HG02973 (cell line): ENCODE data around the gene BICD1.

Experiments used
- ATAC-seq: cut with Tn5 transposase; IDR thresholded peaks from one replicate; pipeline ENCODE4 v1.9.1; 2021; ENCODE audit warnings: moderate library complexity; ENCODE audit not compliant: unreplicated experiment

BICD1 gene

DNA sequence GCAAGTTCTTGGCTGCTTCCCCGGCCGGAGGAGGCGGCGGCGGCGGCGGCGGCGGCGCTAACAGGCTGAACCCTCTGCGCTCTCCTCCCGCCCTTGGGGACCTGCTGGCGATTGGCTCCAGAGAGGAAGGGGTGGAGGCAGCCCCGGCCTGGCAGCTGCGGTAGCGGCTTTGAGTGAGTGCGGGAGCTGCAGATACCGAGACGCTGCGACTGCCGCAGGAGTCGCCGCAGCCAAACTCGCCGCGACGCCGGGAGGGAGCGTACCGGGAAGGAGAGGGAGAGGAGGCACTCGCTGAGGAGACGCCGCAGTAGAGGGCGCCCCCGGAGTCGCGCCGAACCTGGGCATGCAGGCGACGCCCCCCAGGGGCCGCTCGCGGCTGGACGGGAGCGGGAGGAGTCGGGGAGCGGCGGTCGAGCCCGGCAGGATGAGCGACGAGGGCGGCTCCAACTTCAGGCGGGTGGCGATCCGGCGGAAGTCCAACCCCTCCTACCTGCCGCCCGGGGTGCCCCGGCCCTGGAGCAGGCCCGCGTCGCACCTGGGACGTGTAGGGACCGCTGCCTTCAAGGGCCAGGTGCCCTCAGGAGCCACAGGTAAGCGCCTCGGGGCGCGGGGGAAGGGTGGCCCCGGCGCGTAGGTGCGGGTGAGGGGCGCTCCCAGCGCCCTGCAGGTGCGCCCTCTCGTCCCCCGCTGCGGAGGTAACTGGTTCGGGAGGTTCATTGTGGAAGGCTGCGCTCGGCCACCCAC is 292.9 kb downstream of the BICD1 start, which contains the start of gene FGD4:
FGD4 (plus strand) TSS at position 189 of the 744 bp plus-strand sequence.
- peak; percentile 86 for ATAC-seq

GRCh38 chr12:32400114-32400672 is 293.5 kb downstream of the BICD1 start:
- no peak for ATAC-seq

GRCh38 chr12:32400866-32401265 is 294.2 kb downstream of the BICD1 start:
- ATAC-seq, result no peak

GRCh38 chr12:32402170-32402569 is 295.5 kb downstream of the BICD1 start:
- no peak for ATAC-seq

DNA sequence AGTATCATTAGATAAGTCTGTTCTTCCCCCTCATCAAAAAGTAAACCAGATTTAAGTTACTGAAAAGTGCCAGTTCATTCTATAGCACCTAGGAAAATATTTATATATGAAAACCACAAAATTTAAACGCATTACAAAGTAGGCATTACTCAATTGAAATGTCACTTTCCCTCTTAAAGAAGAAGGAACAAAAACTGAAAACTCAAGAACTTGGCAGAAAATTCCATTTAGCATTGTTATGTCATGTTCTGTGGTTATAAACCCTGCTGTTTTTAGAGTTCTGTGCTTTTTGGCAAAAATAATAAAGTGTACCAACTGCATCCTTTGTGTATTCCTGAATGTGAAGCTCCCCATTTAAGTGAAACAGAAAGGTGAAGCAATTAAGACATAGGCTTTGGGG is 296.3 kb downstream of the BICD1 start:
- ATAC-seq, result no peak

DNA sequence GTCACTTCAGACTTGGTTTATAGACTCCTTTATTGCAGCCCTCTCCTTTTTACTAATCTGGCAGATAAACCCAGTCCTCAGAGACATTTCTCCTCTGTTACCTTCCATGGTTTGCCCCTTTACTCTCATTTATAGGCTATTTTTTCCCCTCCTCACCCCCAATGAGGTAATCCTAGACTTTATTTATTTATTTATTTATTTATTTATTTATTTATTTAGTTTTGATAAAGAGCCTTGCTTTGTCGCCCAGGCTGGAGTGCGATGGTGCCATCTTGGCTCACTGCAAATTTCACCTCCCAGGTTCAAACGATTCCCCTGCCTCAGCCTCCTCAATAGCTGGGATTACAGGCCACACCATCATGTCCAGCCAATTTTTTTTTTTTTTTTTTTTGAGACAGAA is 301.1 kb downstream of the BICD1 start:
- no peak for ATAC-seq

DNA sequence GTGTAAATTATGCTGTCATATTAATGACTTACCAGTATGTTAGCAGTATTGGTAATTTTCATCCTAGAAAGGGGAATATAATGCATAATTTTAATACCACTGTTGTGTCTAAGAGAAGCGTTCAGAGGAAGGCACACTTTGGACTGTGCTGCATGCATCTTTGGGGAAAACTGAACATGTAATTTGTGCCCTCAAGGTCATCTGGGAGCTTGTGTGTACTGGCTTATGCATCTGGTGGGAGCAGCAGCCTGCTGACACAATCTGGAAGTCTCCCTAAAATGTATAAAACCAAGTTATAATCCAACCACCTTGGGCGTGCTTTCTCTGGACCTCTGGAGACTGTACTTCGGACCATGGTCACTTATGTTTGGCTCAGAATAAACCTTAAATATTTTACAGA is 306.8 kb downstream of the BICD1 start:
- no peak for ATAC-seq

- no peak for ATAC-seq
These were observed 311.6 kb downstream of the BICD1 start for GRCh38 chr12:32418221-32418620.

- ATAC-seq, result no peak
These were observed 312.4 kb downstream of the BICD1 start for GRCh38 chr12:32418903-32419519.

DNA sequence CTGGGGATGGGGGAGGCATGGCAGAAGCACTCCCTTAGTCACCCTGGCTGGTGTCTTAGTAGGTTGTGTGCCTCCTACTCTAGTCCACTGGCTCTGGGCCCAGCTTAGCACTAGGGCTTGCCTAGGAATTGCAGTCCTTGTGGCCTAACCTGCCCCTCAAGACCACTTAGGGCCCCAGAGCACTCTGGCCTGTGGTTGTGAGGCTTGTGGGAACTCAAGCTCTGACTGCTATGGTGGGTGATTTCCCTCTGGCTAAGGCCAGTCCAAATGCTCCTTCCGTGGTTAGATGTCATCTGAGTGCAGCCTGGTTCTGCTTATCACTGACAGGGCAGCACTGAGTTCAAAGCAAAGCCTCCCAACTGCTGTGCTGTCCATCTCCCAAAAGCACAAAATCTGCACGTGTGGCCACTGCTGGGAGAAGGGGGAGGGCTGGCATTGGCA is 312.9 kb downstream of the BICD1 start:
- ATAC-seq, result no peak

DNA sequence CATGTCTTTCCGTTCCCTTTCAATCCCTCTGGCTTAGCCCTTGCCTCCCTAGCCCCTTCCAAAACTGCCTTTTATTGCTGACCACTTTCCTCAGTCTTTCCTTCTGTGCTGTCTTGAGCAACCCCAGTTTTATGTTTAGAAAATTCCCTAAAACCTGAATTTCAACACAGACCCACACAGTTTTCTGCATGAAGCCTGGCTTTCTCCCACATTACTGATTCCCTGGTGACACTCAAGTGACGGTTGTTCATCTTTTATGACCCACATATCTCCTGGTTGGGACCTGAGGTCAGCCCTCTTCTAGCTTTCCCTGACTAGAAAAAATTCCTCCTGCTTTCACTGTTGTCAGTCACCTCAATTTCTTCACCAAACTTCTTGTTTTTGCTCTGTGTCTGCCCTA is 313.7 kb downstream of the BICD1 start:
- no peak for ATAC-seq

DNA sequence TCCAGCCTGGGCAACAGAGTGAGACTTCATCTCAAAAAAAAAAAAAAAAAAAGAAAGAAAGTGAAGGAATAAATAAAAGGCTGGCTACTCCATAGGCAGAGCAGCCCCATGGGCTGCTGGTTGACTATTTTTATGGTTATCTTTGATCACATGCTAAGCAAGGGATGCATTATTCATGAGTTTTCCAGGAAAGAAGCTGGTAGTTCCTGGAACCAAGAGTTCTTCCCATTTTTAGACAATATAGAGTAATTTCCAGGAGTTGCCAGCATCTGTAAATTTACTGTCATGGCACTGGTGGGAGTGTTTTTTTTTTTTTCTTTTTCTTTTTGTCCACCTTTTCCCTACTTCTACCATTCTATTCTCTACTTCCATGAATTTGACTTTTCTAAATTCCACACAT is 316.9 kb downstream of the BICD1 start:
- no peak for ATAC-seq

DNA sequence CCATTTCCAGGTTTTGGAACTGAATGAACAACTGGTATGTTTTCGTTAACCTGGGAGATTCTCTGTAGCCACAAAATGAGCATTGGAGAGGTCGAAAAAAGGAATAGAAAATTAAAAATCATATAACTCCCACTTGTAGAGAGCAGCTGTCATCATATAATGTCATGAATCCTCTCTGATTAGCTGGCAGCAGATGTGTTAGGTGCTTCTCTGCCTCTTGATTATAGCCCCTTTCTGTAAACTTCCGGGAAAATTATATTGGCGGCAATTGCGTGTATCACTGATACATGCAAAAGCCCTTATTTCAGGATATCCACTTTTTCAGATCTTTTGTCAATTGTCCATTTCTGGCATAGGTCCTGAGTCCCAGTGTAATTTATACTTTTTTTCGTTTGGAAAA is 324.4 kb downstream of the BICD1 start:
- no peak for ATAC-seq
